ENCODE results near the gene LMO1.

- peak; percentile 23 to 37 (median 25) for TF ChIP-seq CTCF (optimal IDR thresholded peaks at IDR 0.05 in 1 of 3, IDR thresholded peaks at IDR 0.05 in 1 of 3, conservative IDR thresholded peaks at IDR 0.05 in 1 of 3; ENCODE audit: extremely low read depth in 1 of 3, insufficient read depth in 2 of 3, low read length in 3 of 3)
- no peak for TF ChIP-seq EZH2 (IDR thresholded peaks at IDR 0.05; ENCODE audit: low read length)
Measured at GRCh38 chr11:8265681-8266241, 2.1 kb upstream of the LMO1 start.

Data from keratinocyte (primary cell).